NCI-H2029 treated with DMSO at 0.1 percent for 48 hours (cell line): ENCODE measurements around the gene CXCR5.
A peak's percentile ranks its signal among the peaks of the same experiment; 100 is the strongest.

ENCODE experiments used
- DNase-seq: peaks from one replicate; lab custom pipeline; 2025; lab: John Stamatoyannopoulos, UW

The CXCR5 gene

GRCh38 chr11:118898400-118899295, 15.0 kb downstream of the CXCR5 start:
- DNase-seq, result no peak

DNA sequence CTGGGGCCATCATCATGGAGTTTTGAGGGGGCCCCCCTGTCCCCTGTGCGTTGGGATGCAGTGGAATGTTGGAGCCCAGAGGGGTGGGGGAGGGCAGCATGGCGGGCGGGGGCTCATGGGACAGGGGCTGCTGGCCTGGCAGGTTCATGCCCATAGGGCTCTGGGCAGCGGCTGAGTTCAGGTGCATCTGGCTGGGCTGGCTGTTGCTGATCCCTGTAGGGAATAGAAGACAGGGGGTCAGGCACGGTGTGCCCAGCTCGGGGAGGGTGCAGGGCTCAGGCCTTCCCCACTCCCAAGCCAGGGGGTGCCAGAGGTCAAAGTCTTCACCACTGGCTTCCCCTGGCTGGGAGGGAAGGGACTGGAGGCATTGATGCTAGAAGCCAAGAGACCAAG, 15.6 kb downstream of the CXCR5 start:
- no peak for DNase-seq

GRCh38 chr11:118899706-118900360, 16.1 kb downstream of the CXCR5 start:
- no peak for DNase-seq

DNA sequence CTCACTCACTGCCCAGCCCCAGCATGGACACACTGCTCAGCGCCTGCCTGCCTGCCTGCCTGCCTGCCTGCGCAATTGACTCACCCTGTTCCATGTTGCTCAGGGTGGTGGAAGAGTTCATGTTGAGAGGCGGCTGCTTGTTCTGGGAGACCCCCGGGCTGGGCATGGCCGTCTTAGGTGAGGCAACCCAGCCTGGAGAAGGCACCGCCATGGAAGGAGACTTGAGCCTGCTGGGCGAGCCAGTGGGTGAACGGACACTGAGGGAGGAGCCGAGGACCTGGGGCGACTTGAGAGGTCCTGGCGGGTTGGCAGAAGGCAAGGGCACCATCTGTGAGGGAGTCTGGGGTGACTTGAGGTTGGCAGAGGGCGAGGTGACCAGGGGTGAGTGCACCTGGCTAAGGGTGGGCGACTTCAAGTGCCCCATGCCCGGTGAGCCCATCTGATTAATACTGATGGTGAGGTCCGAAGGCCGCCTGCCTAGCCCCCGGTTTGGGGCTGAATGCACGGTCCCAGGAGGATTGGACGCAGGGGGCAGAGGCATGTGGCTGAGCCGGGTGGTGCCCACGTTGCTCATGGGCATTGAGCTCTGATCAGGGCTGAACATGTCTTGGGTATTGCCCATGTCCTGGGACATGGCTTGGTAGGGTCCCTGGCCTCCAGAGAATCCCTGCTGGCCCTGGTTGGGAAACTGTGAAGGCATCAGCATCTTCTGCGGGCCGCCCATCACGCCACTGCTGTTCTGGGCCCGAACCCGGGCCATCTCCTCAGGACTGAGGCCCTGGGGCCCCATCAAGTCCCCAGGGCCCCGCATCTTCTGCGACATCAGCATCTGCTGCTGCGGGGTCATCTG, 17.1 kb downstream of the CXCR5 start:
- no peak for DNase-seq

DNA sequence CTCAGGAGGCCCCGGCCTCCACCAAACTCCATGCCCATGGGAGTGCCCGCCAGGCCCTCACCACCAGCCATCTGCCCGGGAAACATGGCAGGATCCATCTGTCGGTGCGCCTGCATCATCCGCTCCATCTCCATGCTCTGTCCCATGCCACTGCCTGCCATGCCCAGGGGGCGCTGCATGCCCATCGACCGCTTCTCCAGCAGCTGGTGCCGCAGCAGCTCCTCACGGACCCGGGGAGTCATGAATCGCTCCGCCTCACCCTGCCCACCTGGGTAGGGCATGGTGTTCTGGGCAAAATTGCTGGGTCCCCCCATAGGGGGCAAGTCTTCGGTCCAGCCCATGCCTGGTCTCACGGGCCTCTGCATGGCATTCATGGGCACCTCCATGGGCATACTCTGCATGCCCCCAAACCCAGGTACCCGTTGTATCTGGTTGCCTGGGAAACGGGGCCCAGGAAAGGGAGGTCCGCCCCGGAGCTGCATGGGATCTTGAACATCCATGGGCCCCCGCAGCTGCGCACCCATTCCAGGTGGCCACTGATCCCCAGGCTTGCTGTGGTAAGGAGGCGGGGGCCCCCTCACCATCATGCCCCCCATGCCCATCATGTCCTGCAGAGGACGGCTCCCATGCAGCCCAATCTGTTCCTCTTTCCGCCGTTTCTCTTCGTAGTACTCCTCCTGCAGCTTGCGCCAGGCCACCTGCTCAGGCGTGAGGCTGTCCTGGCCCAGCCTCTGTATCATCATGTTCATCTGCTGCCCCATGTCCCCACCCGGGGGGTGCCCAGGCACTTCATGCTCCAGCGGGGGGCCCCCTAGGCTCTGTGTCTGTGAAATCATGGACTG, 18.0 kb downstream of the CXCR5 start:
- no peak for DNase-seq

DNA sequence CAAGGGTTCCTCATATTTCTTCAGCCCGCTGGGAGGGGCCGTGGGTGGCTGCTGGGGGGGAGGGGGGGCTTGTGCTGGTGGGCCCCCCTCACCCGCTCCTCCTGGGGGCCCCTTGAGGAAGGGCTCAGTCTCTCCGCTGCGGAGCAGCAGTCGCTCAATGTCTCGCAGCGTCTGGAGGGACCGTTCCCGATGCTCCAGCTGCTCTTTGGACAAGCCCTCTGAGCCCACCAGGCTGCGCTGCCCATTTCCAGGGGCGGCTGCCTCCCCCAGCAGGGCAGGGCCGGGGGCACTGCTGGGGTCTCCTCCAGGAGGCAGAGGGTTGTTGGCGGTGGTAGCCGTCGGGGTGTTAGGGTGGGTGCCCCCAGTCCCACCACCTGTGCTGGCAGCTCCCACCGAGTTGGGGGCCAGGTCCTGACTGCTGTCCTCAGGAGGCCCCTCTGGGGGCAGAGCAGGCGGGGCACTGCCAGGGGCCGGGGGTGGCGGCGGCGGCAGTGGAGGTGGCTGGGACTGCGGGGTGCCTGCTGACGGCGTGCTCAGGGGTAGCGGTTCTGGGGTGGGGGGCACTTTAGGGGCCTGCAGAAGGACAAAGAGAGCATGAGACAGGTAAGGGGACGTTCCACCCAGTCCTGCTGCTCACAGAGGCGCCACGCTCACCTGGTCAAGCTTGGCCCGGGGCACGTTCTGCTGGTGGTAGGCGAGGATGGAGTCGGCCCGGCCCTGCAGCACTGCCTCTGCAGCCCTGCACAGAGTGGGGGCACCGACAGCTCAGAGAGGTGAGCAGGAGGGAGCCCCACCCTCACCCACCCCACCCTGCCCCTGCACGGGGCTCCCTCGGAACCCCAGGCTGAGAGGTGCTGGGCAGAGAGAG, 18.9 kb downstream of the CXCR5 start:
- no peak for DNase-seq

DNA sequence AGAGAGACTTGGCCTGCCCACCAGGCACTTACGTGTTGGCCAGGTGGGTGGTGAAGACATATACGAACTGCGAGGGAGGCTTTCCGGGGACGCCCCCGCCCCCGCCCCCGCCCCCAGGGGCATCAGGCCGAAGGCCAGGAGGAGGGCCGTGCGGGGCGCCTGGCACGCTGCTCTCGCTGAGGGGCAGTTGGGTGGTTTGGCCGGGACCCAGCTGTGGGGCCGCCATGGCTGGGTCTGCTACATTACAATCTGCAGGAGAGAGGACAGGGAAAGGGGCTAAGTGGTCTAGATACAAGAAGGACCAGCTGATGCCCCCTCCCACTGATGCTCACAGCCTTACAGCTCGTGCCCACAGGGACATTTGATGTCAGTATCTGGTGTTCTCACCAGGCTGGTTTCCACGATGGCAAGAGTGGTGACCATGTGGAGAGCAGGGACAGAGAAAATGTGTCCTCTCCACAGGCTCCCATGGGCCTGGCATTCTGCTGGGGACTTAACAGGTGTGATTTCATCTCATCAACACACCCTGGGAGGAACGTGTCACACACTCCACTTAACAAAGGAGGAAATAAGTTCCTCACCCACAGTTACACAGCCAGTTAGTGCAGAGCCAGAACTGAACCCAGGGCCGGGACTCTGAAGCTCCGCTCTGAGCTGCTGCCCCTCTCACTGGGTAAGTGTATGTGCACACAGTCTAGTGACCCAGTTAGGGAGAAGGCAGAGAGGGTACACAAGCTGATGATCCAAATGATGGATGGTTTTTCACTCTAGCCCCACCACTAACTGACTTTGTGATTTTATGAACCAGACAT, 19.7 kb downstream of the CXCR5 start:
- DNase-seq, result no peak

GRCh38 chr11:118907051-118908042, 23.7 kb downstream of the CXCR5 start:
- peak; percentile 37 for DNase-seq

- no peak for DNase-seq
Measured at GRCh38 chr11:118908264-118908663, 24.6 kb downstream of the CXCR5 start.

DNA sequence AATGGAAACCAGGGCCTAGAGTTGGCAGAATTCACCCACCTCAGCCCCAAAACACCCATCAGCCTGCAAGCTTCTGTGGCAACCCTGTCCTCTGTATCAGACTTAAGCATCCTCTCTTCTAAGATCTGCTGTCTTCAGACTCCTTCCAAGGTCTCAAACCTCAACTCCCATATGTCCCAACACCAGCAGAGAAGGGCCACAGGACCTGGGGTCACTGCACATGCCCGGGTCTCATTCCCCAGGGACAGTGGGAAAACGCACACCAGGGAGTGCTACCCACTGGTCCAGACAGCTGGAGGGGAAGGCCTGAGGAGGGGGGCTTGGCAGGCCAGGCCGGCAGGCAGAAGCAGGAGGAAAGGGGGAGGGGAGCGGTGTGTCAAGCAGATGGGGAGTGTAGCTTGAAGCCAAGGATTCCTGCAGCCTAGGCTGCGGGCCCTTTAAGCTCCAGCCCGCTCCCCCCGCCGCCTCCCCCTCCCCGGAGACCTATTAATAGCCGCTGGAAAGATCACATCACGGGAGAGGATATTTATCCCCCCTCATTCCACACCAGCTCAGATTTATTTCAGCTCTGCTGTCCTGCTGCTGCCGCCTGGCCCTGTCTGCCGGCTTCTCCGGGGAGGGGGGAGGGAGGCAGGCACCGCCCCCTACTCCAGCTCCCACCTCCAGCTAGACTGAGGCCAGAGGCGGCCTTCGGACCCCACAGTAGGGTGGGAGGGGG, 25.4 kb downstream of the CXCR5 start:
- DNase-seq, result no peak

GRCh38 chr11:118909619-118910308, 26.1 kb downstream of the CXCR5 start:
- no peak for DNase-seq

GRCh38 chr11:118910309-118911112, 26.8 kb downstream of the CXCR5 start:
- DNase-seq, result no peak

- DNase-seq, result no peak
Measured at GRCh38 chr11:118911113-118911879, 27.6 kb downstream of the CXCR5 start.

DNA sequence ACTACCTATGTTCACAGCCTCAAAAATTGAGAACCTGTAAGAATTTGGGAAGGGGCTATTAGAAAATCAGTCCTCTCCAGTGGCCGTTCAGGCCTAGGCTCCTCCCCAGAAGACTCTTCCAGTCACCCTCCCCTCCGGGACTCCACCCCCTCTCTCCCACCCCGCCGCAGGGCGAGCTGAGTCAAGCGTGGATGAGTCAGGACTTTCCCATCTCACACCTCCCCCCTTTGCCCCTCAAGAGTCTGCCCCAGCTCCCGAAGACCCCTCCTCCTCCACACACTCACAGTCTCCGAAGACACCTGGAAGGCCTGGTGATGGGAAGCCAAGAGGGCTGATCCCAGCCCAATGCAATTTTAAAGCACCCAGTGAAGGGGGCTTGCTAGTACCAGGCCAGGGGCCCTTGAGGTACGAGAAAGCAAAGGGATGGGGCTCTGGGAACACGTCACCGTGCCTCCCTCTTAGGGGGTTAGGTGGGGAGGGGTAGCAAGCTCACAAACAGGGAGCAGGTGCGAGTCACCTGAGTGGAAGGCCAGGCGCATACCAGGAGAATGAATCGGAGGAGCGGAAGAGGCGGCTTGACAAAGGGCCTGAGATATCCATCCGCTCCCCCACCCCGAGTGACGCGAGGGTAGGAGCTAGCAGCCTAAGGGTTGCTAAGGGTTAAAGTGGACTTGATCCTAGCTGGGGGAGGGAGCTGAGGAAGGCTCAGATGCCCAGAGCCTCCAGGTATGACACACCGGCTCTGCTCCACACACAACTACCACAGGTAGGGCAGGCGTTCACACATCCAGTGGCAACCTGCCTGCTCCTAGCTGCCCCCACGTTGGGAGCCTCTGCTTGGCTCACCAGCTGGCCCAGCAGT, 28.4 kb downstream of the CXCR5 start:
- no peak for DNase-seq
